Liver (tissue), 9 donors: ENCODE data around the gene PARD3B. TPM values are rescaled to one million over a fixed set of nuclear protein-coding genes. Genes with fewer than 3 reads are reported as not detected.

Source experiments
- DNase-seq: peaks from one replicate; pipeline ENCODE4 v3.0.0-alpha.2; 2017; ENCODE audit warnings: low spot score
- H3K27ac ChIP-seq, 2 donors: one replicate each; pipeline ENCODE4 v1.7.0; 2013; ENCODE audit warnings: inconsistent platforms in 2 of 2, low read length in 2 of 2, control low read depth in 1 of 2, low read depth in 1 of 2, mild to moderate bottlenecking in 1 of 2
- H3K27me3 ChIP-seq, 4 donors: one replicate each; pipeline versions ENCODE4 v1.6.1 to v1.7.0; 2013; ENCODE audit warnings: low read length in 3 of 4, inconsistent platforms in 1 of 4, mild to moderate bottlenecking in 1 of 4, moderate library complexity in 1 of 4; ENCODE audit not compliant: control insufficient read depth in 4 of 4, insufficient read depth in 4 of 4
- H3K36me3 ChIP-seq, 4 donors: one replicate each; pipeline versions ENCODE4 v1.6.1 to v1.7.0; 2013; ENCODE audit warnings: low read length in 3 of 4, mild to moderate bottlenecking in 3 of 4, low read depth in 1 of 4, moderate library complexity in 1 of 4; ENCODE audit not compliant: control insufficient read depth in 4 of 4, insufficient read depth in 3 of 4
- H3K4me1 ChIP-seq, 4 donors: one replicate each; pipeline versions ENCODE4 v1.6.1 to v1.7.0; 2013; ENCODE audit warnings: low read length in 3 of 4, mild to moderate bottlenecking in 3 of 4, moderate library complexity in 1 of 4; ENCODE audit not compliant: control insufficient read depth in 4 of 4, insufficient read depth in 4 of 4
- H3K4me3 ChIP-seq, 3 donors: one replicate each; pipeline versions ENCODE4 v1.6.1 to v1.7.0; 2013; ENCODE audit warnings: low read length in 3 of 3, control low read depth in 1 of 3, low read depth in 1 of 3, mild to moderate bottlenecking in 1 of 3
- H3K9ac ChIP-seq, 2 donors: one replicate each; pipeline ENCODE4 v1.7.0; 2013; ENCODE audit warnings: low read length in 2 of 2, mild to moderate bottlenecking in 2 of 2, moderate library complexity in 2 of 2, control low read depth in 1 of 2, low read depth in 1 of 2
- H3K9me3 ChIP-seq, 4 donors: one replicate each; pipeline versions ENCODE4 v1.6.1 to v1.7.0; 2013; ENCODE audit warnings: low read length in 3 of 4; ENCODE audit not compliant: control insufficient read depth in 4 of 4
- FOXA1 ChIP-seq: IDR thresholded peaks from 2 replicates; pipeline ENCODE4 v1.6.1; 2016; ENCODE audit warnings: antibody characterized with exemption
- FOXA2 ChIP-seq: IDR thresholded peaks from 2 replicates; pipeline ENCODE4 v1.6.1; 2016; ENCODE audit warnings: antibody characterized with exemption
- GABPA ChIP-seq, 2 donors: IDR thresholded peaks in 1 of 2; conservative IDR thresholded peaks in 1 of 2; 2 replicates each; pipeline ENCODE4 v1.6.1; 2016; ENCODE audit warnings: antibody characterized with exemption in 2 of 2, mild to moderate bottlenecking in 1 of 2, moderate library complexity in 1 of 2
- HNF4A ChIP-seq, 2 donors: conservative IDR thresholded peaks; 2 replicates each; pipeline ENCODE4 v1.6.1; 2016; ENCODE audit warnings: antibody characterized with exemption in 2 of 2, mild to moderate bottlenecking in 2 of 2
- HNF4G ChIP-seq: IDR thresholded peaks from 2 replicates; pipeline ENCODE4 v1.6.1; 2016; ENCODE audit warnings: antibody characterized with exemption
- NR2F2 ChIP-seq: IDR thresholded peaks from 2 replicates; pipeline ENCODE4 v1.6.1; 2016; ENCODE audit warnings: antibody characterized with exemption
- RAD21 ChIP-seq, 2 donors: IDR thresholded peaks; 2 replicates each; pipeline ENCODE4 v1.6.1; 2016; ENCODE audit warnings: antibody characterized with exemption in 2 of 2, mild to moderate bottlenecking in 2 of 2
- RXRA ChIP-seq, 2 donors: IDR thresholded peaks; 2 replicates each; pipeline ENCODE4 v1.6.1; 2017 to 2018; ENCODE audit warnings: antibody characterized with exemption in 2 of 2, mild to moderate bottlenecking in 1 of 2
- TAF1 ChIP-seq: conservative IDR thresholded peaks from 2 replicates; pipeline ENCODE4 v1.6.1; 2016; ENCODE audit warnings: antibody characterized with exemption, mild to moderate bottlenecking
- YY1 ChIP-seq: IDR thresholded peaks from 2 replicates; pipeline ENCODE4 v1.6.1; 2016; ENCODE audit warnings: antibody characterized with exemption, mild to moderate bottlenecking
- WGBS: extraction: QIAGEN DNeasy Blood & Tissue Kit; methylation state at CpG from one replicate; pipeline ENCODE4 v1.1.7; 2013; 5-methylcytosine and 5-hydroxymethylcytosine counted together
- polyA plus RNA-seq, 2 donors: library from polyadenylated mRNA; stranded (reverse) in 1 of 2; unstranded in 1 of 2; fragments of 200-250 nt in 1 of 2; fragments of >200 nt in 1 of 2; fragmentation: Nextera tagmentation in 1 of 2; extraction: Ambion mirVana in 1 of 2; gene quantifications; one replicate each; pipeline versions ENCODE4 v1.2.1 to v1.2.3, GENCODE V29; 2013 to 2015
- total RNA-seq, 2 donors: library from RNA; depleted of rRNA; stranded (reverse); fragments of >200 nt; gene quantifications; one replicate each; pipeline ENCODE4 v1.2.3, GENCODE V29; 2014
- TF ChIP-seq, protein P1 (sequence below): IDR thresholded peaks from 2 replicates; pipeline ENCODE4 v1.6.1; 2016; ENCODE audit warnings: antibody characterized with exemption
- TF ChIP-seq, protein P2 (sequence below): IDR thresholded peaks from 2 replicates; pipeline ENCODE4 v1.6.1; 2016; ENCODE audit warnings: antibody characterized with exemption
- TF ChIP-seq, protein P3 (sequence below): IDR thresholded peaks from 2 replicates; pipeline ENCODE4 v1.6.1; 2016; ENCODE audit warnings: antibody characterized with exemption, mild to moderate bottlenecking
- TF ChIP-seq, protein P4 (sequence below): fragments of 150-350 bp; IDR thresholded peaks from 2 replicates; pipeline ENCODE4 v1.5.1; 2017; ENCODE audit warnings: improper control_type of control experiment, low read depth, low read length; ENCODE audit not compliant: missing input control
- donor health status: healthy.
- donor health status: healthy.
- donor health status: healthy.
- donor health status: healthy.
- donor health status: healthy.

PARD3B gene
- total and polyA plus RNA-seq, 4 donors = 1.1 to 10.3 (median 3.7) TPM

DNA sequence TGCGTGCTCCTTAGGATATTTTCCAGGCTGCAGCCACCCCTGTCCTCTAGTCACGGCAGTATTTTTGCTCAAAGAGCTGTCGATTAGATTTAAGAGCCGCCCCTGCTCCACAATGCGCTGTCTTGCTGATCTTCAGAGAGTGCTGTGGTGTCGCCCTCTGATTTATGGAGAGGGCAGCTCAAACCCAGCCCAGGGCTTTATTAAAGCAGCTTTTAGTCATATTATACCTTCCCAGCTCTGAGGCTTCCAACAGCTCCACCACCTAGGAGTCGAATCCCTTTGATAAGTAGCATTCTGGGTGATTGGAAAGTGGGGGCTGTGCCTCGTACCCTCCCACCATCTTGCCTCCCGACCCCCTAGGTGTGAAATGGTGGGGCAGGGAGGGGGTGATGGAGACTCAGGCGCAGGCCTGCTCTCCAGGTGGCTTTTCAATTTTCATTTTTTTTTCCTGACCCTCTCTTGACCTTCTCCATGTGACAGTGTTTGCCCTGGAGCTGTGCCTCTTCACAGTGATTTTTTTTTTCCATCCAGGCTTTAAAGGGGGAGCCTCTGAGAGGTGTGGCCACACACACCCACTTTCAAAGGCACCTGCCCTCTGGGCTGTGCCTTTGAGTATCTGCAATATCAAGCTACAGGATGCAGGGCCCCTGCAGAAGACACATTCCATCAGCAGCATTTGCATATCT, 1084.0 kb downstream of the PARD3B start:
- H3K36me3 ChIP-seq = no peaks in the 10 kb centered on the region
- no peaks in the 10 kb centered on the region for H3K27me3 ChIP-seq
- no peak overlapping the region for H3K4me3 ChIP-seq
- TF ChIP-seq GABPA (IDR thresholded peaks at IDR 0.05 in 1 of 2, conservative IDR thresholded peaks at IDR 0.05 in 1 of 2) (no peak), TAF1 (no peak), YY1 (no peak), FOXA2 (no peak), HNF4A (conservative IDR thresholded peaks at IDR 0.05) (no peak)
- TF ChIP-seq, protein P1, sequence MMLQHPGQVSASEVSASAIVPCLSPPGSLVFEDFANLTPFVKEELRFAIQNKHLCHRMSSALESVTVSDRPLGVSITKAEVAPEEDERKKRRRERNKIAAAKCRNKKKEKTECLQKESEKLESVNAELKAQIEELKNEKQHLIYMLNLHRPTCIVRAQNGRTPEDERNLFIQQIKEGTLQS = no peak
- TF ChIP-seq, protein P2, sequence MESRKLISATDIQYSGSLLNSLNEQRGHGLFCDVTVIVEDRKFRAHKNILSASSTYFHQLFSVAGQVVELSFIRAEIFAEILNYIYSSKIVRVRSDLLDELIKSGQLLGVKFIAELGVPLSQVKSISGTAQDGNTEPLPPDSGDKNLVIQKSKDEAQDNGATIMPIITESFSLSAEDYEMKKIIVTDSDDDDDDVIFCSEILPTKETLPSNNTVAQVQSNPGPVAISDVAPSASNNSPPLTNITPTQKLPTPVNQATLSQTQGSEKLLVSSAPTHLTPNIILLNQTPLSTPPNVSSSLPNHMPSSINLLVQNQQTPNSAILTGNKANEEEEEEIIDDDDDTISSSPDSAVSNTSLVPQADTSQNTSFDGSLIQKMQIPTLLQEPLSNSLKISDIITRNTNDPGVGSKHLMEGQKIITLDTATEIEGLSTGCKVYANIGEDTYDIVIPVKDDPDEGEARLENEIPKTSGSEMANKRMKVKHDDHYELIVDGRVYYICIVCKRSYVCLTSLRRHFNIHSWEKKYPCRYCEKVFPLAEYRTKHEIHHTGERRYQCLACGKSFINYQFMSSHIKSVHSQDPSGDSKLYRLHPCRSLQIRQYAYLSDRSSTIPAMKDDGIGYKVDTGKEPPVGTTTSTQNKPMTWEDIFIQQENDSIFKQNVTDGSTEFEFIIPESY = no peak
- H3K9me3 ChIP-seq = no peaks in the 10 kb centered on the region
- no peak overlapping the region for H3K27ac ChIP-seq
- no peak overlapping the region for H3K9ac ChIP-seq
- no peak for DNase-seq
- WGBS = 84% methylated on average over 10 of the region's 10 CpGs
- no peaks in the 10 kb centered on the region for H3K4me1 ChIP-seq

DNA sequence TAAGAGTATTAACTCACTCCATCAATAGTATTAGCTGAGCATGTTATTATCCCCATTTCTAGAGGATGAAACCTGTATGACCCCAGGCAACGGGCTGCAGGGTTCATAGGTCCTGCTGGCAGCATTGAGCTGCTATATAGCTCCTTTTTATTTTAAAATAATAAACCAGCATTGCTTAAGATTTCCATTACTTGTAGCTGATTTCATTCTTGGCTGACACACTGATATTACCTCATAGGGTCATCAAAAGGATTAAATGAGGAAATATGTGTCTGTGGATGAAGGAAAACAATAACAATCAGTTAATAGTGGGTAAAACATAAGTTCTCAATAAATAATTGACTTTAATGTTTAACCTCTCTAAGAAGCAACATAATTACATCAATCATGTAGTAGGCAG, 1088.7 kb downstream of the PARD3B start:
- WGBS = 79% methylated on average over 1 of the region's 1 CpG
- H3K4me1 ChIP-seq = no peaks in the 10 kb centered on the region
- no peaks in the 10 kb centered on the region for H3K36me3 ChIP-seq
- TF ChIP-seq HNF4G = no peak
- no peak for TF ChIP-seq YY1
- TF ChIP-seq NR2F2 = no peak
- TF ChIP-seq FOXA1 = no peak
- no peak overlapping the region for H3K4me3 ChIP-seq
- no peak for DNase-seq
- H3K27me3 ChIP-seq = no peaks in the 10 kb centered on the region
- H3K9me3 ChIP-seq = no peaks in the 10 kb centered on the region
- no peak overlapping the region for H3K27ac ChIP-seq
- H3K9ac ChIP-seq = no peak overlapping the region

DNA sequence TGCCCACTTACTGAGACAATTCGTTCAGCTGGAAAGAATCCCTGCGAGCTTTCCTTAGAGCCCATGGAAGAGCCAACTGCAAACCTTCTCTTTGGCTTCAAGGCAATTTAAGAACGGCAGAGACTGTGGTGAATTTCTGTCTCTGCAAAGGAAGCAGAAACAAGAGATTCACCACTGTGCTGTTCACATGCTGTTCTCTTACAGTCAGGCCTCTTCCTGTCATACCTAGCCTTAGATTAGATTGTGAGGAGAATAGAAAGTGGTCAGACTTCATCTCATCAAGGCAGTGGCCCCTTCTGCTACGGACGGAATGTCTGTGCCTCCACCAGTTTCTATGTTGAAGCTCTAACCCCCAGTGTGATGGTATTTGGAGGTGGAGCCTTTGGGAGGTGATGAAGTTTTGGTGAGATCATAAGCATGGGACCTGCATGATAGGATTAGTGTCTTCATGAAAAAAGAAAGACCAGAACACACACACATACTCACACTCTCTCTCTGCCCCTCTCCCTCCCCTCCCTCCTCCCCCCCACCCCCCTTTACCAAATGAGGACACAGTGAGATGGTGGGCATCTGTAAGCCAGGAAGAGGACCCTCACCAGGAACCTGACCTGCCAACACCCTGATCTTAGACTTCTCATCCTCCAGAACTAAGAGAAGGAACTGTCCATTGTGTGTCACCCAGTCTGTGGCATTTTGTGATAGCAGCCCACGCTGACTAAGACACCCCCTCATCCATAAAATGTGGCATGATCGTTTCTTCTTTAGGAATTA, 1091.5 kb downstream of the PARD3B start:
- Histone ChIP-seq H3K4me1 (no peaks in the 10 kb centered on the region), H3K9ac (no peak overlapping the region), H3K36me3 (no peaks in the 10 kb centered on the region), H3K27ac (no peak overlapping the region), H3K4me3 (no peak overlapping the region), H3K27me3 (no peaks in the 10 kb centered on the region), H3K9me3 (peaks cover 0 to 2% (median under 1%) of the 10 kb centered on the region in 4 donors)
- no peak for DNase-seq
- 75% methylated on average over 7 of the region's 7 CpGs for WGBS
- TF ChIP-seq RXRA (IDR thresholded peaks at IDR 0.05) (no peak), HNF4G (no peak), NR2F2 (no peak), YY1 (no peak), RAD21 (IDR thresholded peaks at IDR 0.05) (no peak), HNF4A (conservative IDR thresholded peaks at IDR 0.05) (no peak), TAF1 (no peak)
- TF ChIP-seq, protein P3, sequence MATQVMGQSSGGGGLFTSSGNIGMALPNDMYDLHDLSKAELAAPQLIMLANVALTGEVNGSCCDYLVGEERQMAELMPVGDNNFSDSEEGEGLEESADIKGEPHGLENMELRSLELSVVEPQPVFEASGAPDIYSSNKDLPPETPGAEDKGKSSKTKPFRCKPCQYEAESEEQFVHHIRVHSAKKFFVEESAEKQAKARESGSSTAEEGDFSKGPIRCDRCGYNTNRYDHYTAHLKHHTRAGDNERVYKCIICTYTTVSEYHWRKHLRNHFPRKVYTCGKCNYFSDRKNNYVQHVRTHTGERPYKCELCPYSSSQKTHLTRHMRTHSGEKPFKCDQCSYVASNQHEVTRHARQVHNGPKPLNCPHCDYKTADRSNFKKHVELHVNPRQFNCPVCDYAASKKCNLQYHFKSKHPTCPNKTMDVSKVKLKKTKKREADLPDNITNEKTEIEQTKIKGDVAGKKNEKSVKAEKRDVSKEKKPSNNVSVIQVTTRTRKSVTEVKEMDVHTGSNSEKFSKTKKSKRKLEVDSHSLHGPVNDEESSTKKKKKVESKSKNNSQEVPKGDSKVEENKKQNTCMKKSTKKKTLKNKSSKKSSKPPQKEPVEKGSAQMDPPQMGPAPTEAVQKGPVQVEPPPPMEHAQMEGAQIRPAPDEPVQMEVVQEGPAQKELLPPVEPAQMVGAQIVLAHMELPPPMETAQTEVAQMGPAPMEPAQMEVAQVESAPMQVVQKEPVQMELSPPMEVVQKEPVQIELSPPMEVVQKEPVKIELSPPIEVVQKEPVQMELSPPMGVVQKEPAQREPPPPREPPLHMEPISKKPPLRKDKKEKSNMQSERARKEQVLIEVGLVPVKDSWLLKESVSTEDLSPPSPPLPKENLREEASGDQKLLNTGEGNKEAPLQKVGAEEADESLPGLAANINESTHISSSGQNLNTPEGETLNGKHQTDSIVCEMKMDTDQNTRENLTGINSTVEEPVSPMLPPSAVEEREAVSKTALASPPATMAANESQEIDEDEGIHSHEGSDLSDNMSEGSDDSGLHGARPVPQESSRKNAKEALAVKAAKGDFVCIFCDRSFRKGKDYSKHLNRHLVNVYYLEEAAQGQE = no peak
- TF ChIP-seq, protein P4, sequence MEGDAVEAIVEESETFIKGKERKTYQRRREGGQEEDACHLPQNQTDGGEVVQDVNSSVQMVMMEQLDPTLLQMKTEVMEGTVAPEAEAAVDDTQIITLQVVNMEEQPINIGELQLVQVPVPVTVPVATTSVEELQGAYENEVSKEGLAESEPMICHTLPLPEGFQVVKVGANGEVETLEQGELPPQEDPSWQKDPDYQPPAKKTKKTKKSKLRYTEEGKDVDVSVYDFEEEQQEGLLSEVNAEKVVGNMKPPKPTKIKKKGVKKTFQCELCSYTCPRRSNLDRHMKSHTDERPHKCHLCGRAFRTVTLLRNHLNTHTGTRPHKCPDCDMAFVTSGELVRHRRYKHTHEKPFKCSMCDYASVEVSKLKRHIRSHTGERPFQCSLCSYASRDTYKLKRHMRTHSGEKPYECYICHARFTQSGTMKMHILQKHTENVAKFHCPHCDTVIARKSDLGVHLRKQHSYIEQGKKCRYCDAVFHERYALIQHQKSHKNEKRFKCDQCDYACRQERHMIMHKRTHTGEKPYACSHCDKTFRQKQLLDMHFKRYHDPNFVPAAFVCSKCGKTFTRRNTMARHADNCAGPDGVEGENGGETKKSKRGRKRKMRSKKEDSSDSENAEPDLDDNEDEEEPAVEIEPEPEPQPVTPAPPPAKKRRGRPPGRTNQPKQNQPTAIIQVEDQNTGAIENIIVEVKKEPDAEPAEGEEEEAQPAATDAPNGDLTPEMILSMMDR = no peak
